MM.1S (cell line): Measurements from ENCODE around the gene RAPSN.

Source experiments
- DNase-seq: peaks from one replicate; pipeline ENCODE4 v3.0.0-alpha.2; 2015
- H2AFZ ChIP-seq: fragments of 300-600 bp; sonication (generic); 2 replicates; pipeline ENCODE4 v1.6.0; 2016; ENCODE audit warnings: antibody characterized with exemption, low read length
- H3F3A ChIP-seq: fragments of 300-600 bp; sonication (generic); 2 replicates; pipeline ENCODE4 v1.6.1; 2016; ENCODE audit warnings: mild to moderate bottlenecking, antibody characterized with exemption, low read length, moderate library complexity, mixed read lengths; ENCODE audit not compliant: insufficient read depth
- H3K27ac ChIP-seq: fragments of 300-600 bp; sonication (generic); 2 replicates; pipeline ENCODE4 v1.5.1; 2016; ENCODE audit warnings: mild to moderate bottlenecking, low read length
- H3K27me3 ChIP-seq: fragments of 300-600 bp; sonication (generic); replicated peaks from 2 replicates; pipeline ENCODE4 v1.6.0; 2016; ENCODE audit warnings: low read length; ENCODE audit not compliant: insufficient read depth
- H3K36me3 ChIP-seq: fragments of 300-600 bp; sonication (generic); replicated peaks from 2 replicates; pipeline ENCODE4 v1.6.1; 2016; ENCODE audit warnings: mild to moderate bottlenecking, low read length, mixed read lengths; ENCODE audit not compliant: insufficient read depth
- H3K4me1 ChIP-seq: fragments of 300-600 bp; sonication (generic); 2 replicates; pipeline ENCODE4 v1.6.1; 2016; ENCODE audit warnings: low read length, mixed read lengths
- H3K4me2 ChIP-seq: fragments of 300-600 bp; sonication (generic); 2 replicates; pipeline ENCODE4 v1.6.0; 2016; ENCODE audit warnings: low read depth, low read length
- H3K4me3 ChIP-seq: fragments of 300-600 bp; sonication (generic); 2 replicates; pipeline ENCODE4 v1.5.1; 2016; ENCODE audit warnings: low read length, mixed read lengths
- H3K79me2 ChIP-seq: fragments of 300-600 bp; sonication (generic); 2 replicates; pipeline ENCODE4 v1.6.1; 2016; ENCODE audit warnings: mixed run types, low read length, mixed read lengths
- H3K9ac ChIP-seq: fragments of 300-600 bp; sonication (generic); 2 replicates; pipeline ENCODE4 v1.6.1; 2016; ENCODE audit warnings: low read length, mixed read lengths
- H3K9me2 ChIP-seq: fragments of 300-600 bp; sonication (generic); replicated peaks from 2 replicates; pipeline ENCODE4 v1.6.1; 2016; ENCODE audit warnings: mild to moderate bottlenecking, low read length, mixed read lengths; ENCODE audit not compliant: insufficient read depth
- H3K9me3 ChIP-seq: fragments of 300-600 bp; sonication (generic); replicated peaks from 2 replicates; pipeline ENCODE4 v1.6.1; 2016; ENCODE audit warnings: mild to moderate bottlenecking, low read length, mixed read lengths; ENCODE audit not compliant: insufficient read depth
- H4K20me1 ChIP-seq: fragments of 300-600 bp; sonication (generic); 2 replicates; pipeline ENCODE4 v1.6.1; 2016; ENCODE audit warnings: mild to moderate bottlenecking, low read length, moderate library complexity, mixed read lengths; ENCODE audit not compliant: insufficient read depth
- EZH2 ChIP-seq: fragments of 300-600 bp; sonication (generic); optimal IDR thresholded peaks from 2 replicates; pipeline ENCODE3; 2017; ENCODE audit warnings: low read depth, mild to moderate bottlenecking, antibody characterized with exemption, low read length, mixed read lengths
- EZH2phosphoT487 ChIP-seq: fragments of 300-600 bp; sonication (generic); IDR thresholded peaks from 2 replicates; pipeline ENCODE4 v1.6.1; 2018; ENCODE audit warnings: antibody characterized with exemption, low read length
- TF ChIP-seq, protein P1 (sequence below): fragments of 300-600 bp; sonication (generic); IDR thresholded peaks from 2 replicates; pipeline ENCODE4 v1.5.1; 2016; ENCODE audit warnings: antibody characterized with exemption, low read length, mixed read lengths

Gene RAPSN

DNA sequence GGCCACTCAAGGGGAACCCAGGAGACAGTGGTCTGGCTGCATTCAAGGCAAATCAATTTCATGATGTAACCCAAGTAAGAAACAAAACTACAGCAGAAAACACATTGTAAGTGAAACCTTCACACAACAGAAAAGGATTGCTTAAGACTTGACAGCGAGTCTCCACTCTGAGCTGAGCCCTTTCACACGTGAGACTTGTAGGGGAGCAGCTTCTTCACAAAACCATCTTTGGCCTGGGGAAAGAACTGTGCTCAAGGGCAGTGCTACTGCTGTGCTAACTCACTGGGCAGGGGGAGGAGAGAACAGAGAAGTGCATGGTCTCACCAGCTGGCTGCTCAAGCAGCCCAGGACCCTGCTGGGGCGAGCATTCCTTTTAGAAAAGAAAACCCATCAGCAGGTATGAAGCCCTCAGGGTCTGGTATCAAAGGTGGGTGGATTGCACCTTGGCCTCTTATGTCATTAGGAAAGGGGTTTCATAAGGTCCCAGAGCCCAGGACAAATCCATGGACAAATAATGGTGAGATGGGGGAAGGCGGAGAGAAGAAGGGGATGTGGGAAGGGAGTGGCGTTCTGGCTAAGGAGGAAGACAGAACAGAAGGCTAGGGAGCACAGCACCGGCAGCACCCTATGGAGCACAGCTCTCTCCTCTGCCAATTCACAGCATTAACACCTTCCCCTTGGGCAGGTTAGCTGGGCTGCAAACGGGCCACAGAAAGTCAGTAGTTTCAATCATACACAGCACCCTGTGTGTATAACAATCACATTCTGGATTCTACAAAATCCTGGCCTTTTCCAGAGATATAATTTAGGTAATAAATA, 20.6 kb upstream of the RAPSN start:
- no peaks in the 10 kb centered on the region for H3K27me3 ChIP-seq
- no peaks in the 10 kb centered on the region for H3K9me3 ChIP-seq
- H4K20me1 ChIP-seq = no peaks in the 10 kb centered on the region; the same call in 1 of the 2 replicates
- TF ChIP-seq, protein P1, sequence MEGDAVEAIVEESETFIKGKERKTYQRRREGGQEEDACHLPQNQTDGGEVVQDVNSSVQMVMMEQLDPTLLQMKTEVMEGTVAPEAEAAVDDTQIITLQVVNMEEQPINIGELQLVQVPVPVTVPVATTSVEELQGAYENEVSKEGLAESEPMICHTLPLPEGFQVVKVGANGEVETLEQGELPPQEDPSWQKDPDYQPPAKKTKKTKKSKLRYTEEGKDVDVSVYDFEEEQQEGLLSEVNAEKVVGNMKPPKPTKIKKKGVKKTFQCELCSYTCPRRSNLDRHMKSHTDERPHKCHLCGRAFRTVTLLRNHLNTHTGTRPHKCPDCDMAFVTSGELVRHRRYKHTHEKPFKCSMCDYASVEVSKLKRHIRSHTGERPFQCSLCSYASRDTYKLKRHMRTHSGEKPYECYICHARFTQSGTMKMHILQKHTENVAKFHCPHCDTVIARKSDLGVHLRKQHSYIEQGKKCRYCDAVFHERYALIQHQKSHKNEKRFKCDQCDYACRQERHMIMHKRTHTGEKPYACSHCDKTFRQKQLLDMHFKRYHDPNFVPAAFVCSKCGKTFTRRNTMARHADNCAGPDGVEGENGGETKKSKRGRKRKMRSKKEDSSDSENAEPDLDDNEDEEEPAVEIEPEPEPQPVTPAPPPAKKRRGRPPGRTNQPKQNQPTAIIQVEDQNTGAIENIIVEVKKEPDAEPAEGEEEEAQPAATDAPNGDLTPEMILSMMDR = no peak
- TF ChIP-seq EZH2phosphoT487 = no peak
- no peak for TF ChIP-seq EZH2
- no peak for DNase-seq
- no peak overlapping the region for H3K4me3 ChIP-seq
- no peak overlapping the region for H2AFZ ChIP-seq
- H3K79me2 ChIP-seq = peaks cover 30% of the 10 kb centered on the region; the same call in 1 of the 2 replicates
- no peaks in the 10 kb centered on the region for H3K4me1 ChIP-seq
- H3F3A ChIP-seq = no peaks in the 10 kb centered on the region
- H3K9ac ChIP-seq = no peak overlapping the region
- H3K36me3 ChIP-seq = no peaks in the 10 kb centered on the region; the same call in none of the 2 replicates
- no peak overlapping the region for H3K4me2 ChIP-seq
- no peak overlapping the region for H3K27ac ChIP-seq
- H3K9me2 ChIP-seq = no peaks in the 10 kb centered on the region

DNA sequence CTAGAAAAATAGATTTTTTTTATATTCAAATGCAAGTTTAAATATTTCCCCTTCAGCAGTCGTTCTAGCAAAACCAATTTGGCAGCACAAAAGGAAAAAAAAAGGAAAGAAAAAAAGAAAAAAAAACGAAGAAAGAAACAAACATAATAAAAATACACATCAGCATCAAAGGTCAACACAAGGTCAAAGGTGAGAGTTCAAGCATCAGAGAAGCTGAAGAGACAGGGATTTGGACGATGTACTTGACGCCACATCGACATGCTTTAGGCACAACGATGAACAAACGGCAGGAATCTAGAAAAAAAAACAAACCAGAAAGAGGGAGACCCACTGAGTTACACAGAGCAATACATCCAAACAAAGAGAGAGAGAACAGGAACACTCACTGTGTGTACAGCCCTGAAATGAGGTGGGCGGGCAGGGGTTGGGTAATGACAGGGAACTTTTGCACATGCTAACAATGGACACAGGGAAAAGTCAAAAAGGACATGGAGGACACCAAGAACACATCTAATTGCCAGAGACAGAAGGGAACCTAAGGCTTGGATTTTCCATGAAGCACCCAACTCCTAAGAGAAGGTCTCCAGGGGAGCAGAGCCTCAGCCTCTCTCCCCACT, 19.8 kb upstream of the RAPSN start:
- H3K9ac ChIP-seq = no peak overlapping the region

DNA sequence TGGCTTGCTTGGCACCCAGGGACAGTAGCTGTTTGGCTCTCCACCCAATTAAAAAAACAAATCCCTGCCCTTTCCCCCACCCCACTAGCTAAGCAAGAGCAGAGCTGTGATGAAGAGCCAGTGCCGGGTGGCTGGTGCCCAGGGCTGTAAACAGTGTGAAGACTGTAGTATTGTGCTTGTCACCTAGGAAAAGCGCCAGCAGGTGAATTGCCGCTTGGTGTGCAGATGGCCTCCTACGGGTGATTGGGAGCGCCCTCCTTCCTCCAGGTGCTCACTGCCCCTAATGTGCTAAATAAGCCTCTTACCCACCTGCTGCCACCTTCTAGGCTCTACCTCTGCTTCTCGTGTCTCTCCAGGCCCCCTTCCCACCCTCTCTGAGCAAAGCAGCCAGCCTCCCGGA, 18.4 kb upstream of the RAPSN start:
- H3K4me1 ChIP-seq = no peaks in the 10 kb centered on the region
- H3K27ac ChIP-seq = no peak overlapping the region
- H3K9me3 ChIP-seq = no peaks in the 10 kb centered on the region
- no peak overlapping the region for H3K4me3 ChIP-seq
- TF ChIP-seq EZH2phosphoT487 (no peak), EZH2 (no peak)
- TF ChIP-seq, protein P1 = no peak
- H3K79me2 ChIP-seq = peaks cover 30% of the 10 kb centered on the region; the same call in 1 of the 2 replicates
- no peaks in the 10 kb centered on the region; the same call in 1 of the 2 replicates for H3K36me3 ChIP-seq
- no peak overlapping the region for H3K9ac ChIP-seq
- no peak for DNase-seq
- H4K20me1 ChIP-seq = no peaks in the 10 kb centered on the region
- H3K9me2 ChIP-seq = no peaks in the 10 kb centered on the region
- no peak overlapping the region for H3K4me2 ChIP-seq
- no peaks in the 10 kb centered on the region for H3K27me3 ChIP-seq
- H2AFZ ChIP-seq = no peak overlapping the region
- H3F3A ChIP-seq = no peaks in the 10 kb centered on the region

More for the DNA sequence above, 19.8 kb upstream of the RAPSN start:
- Histone ChIP-seq H3K9me2 (no peaks in the 10 kb centered on the region), H2AFZ (no peak overlapping the region), H4K20me1 (no peaks in the 10 kb centered on the region; the same call in 1 of the 2 replicates), H3K36me3 (no peaks in the 10 kb centered on the region; the same call in none of the 2 replicates), H3K4me3 (no peak overlapping the region), H3F3A (no peaks in the 10 kb centered on the region), H3K4me1 (no peaks in the 10 kb centered on the region), H3K9me3 (no peaks in the 10 kb centered on the region), H3K79me2 (peaks cover 30% of the 10 kb centered on the region; the same call in 1 of the 2 replicates), H3K27me3 (no peaks in the 10 kb centered on the region), H3K4me2 (no peak overlapping the region), H3K27ac (no peak overlapping the region)
- TF ChIP-seq EZH2phosphoT487 = no peak
- TF ChIP-seq EZH2 = no peak
- TF ChIP-seq, protein P1 = no peak
- no peak for DNase-seq
